ENCODE measurements around the gene GCKR. TPM values are rescaled to one million over a fixed set of nuclear protein-coding genes. Genes with fewer than 3 reads are reported as not detected.
A peak's percentile ranks its signal among the peaks of the same experiment; 100 is the strongest.

Gene GCKR
- total RNA-seq, 1 experiment from 2014 or later, result 0.11 TPM

DNA sequence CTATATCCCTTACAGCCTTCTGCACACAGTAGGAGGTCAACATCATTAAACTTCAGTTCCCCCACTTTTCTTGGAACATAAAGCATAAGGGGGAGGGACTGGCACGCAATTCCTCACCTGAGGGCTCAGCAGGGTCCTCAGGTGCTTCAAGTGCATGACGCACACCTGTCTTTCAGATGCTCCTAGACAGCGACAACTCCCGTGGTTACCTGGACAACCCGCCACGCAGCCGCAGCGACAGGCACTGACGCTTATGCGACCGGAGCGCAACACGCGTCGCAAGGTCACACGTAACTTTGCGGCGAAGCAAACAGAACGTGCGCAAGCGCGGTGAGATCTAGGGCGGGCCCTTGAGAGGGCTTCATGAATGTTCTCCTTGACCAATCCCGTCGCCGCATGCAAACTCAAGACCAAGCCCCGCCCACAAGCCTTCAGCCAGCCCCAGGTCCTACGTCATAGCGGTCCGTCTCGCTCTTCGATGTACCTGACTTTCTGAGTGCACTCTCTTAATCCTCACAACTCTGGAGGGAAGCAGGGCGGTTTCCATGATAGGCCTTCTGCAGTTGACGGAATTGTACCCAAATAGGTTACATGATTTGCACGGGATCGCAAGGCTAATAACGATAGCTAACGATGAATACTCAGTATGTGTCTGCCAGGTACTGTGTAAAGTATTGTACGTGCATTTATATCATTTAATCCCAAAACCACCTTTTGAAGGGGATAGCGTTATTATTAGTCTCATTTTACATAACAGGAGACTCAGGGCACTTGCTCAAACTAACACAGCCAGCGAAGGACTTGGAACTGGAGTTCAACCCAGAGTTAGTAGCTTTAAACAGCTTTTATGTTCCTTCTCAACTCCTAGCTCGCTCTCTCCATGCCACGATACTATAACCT lies 6.9 kb upstream of the GCKR start, which contains the start of gene IFT172:
IFT172 (minus strand) TSS at position 246 of the 900 bp plus-strand sequence; CDS start at position 156, 90 bp downstream.
- Histone ChIP-seq H3K27ac (ENCODE audit: insufficient read length, low read depth, low read length) (no peak within 1 kb of the TSS), H2AFZ (ENCODE audit: low read length) (no peak within 1 kb of the TSS)
- no CpG with 5 or more reads among the region's 43 CpGs for WGBS (ENCODE audit: extremely low coverage, insufficient read length, low lambda C conversion rate)

More for the DNA sequence above, 6.9 kb upstream of the GCKR start, which contains the start of gene IFT172:
- no peak within 1 kb of the TSS for H3K23ac ChIP-seq (ENCODE audit: insufficient read length, low read depth, low read length)
- no peak within 1 kb of the TSS for H3K18ac ChIP-seq (ENCODE audit: insufficient read length, low read depth, low read length)
- H3K27me3 Mint-ChIP-seq (ENCODE audit: low read depth), result peaks cover 16% of the 10 kb centered on the region
- no peak within 1 kb of the TSS for H2BK15ac ChIP-seq (ENCODE audit: low read depth, low read length)
- H3T11ph ChIP-seq (ENCODE audit: low read length), result no peak within 1 kb of the TSS
- H3K4me1 ChIP-seq (ENCODE audit: insufficient read depth, low read length), result no peaks in the 10 kb centered on the region; the same call in 1 of the 2 replicates
- peak within 1 kb of the TSS; percentile 66 for H3K4me2 ChIP-seq (ENCODE audit: insufficient read depth, insufficient read length, low read length)
- no peaks in the 10 kb centered on the region; the same call in 1 of the 2 replicates for H3K27me3 ChIP-seq (ENCODE audit: insufficient read depth, low read length)
- H3K23me2 ChIP-seq (ENCODE audit: insufficient read length, low read depth, low read length, poor library complexity, severe bottlenecking), result peaks cover 8% of the 10 kb centered on the region
- no peaks in the 10 kb centered on the region for H3K9me3 Mint-ChIP-seq
- no peak within 1 kb of the TSS for H3K14ac ChIP-seq (ENCODE audit: insufficient read depth, low read length)
- no peak within 1 kb of the TSS for H3K4ac ChIP-seq (ENCODE audit: low read depth, low read length)
- H4K8ac ChIP-seq (replicated peaks; ENCODE audit: insufficient read length, low read depth, low read length), result no peak within 1 kb of the TSS
- H3K79me2 ChIP-seq (ENCODE audit: insufficient read depth, low read length), result no peaks in the 10 kb centered on the region
- H3K4me1 Mint-ChIP-seq, result peaks cover 25 to 26% of the 10 kb centered on the region in 2 experiments
- peak; percentile 100 for DNase-seq
- peak within 1 kb of the TSS; percentile 85 to 93 for H3K4me3 Mint-ChIP-seq
- TF ChIP-seq, protein P1, sequence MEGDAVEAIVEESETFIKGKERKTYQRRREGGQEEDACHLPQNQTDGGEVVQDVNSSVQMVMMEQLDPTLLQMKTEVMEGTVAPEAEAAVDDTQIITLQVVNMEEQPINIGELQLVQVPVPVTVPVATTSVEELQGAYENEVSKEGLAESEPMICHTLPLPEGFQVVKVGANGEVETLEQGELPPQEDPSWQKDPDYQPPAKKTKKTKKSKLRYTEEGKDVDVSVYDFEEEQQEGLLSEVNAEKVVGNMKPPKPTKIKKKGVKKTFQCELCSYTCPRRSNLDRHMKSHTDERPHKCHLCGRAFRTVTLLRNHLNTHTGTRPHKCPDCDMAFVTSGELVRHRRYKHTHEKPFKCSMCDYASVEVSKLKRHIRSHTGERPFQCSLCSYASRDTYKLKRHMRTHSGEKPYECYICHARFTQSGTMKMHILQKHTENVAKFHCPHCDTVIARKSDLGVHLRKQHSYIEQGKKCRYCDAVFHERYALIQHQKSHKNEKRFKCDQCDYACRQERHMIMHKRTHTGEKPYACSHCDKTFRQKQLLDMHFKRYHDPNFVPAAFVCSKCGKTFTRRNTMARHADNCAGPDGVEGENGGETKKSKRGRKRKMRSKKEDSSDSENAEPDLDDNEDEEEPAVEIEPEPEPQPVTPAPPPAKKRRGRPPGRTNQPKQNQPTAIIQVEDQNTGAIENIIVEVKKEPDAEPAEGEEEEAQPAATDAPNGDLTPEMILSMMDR (conservative IDR thresholded peaks at IDR 0.05), result no peak
- H2BK20ac ChIP-seq (ENCODE audit: low read depth, low read length, poor library complexity, severe bottlenecking), result no peak within 1 kb of the TSS
- no peak within 1 kb of the TSS for H3K56ac ChIP-seq (ENCODE audit: insufficient read length, low read depth, low read length)
- no peak within 1 kb of the TSS for H4K5ac ChIP-seq (ENCODE audit: insufficient read length, low read depth, low read length)
- H2BK5ac ChIP-seq (ENCODE audit: insufficient read length, low read length), result no peak within 1 kb of the TSS
- no peaks in the 10 kb centered on the region for H4K20me1 ChIP-seq (ENCODE audit: control insufficient read depth, insufficient read depth, insufficient read length)
- H3K9me3 ChIP-seq (ENCODE audit: control insufficient read depth, low read depth, low read length), result no peaks in the 10 kb centered on the region
- H3K36me3 Mint-ChIP-seq (ENCODE audit: insufficient read depth in 1 of 3, low read depth in 3 of 3), result peaks cover 2 to 16% (median 10%) of the 10 kb centered on the region in 3 experiments; a peak in 6 of 7 replicates
- no peak within 1 kb of the TSS for H2BK12ac ChIP-seq (ENCODE audit: insufficient read length, low read depth, low read length)
- no peaks in the 10 kb centered on the region for H3K79me1 ChIP-seq (ENCODE audit: insufficient read depth, low read depth, low read length, poor library complexity, severe bottlenecking)
- H2AK5ac ChIP-seq (ENCODE audit: insufficient read length, low read length), result no peak within 1 kb of the TSS
- H4K91ac ChIP-seq (ENCODE audit: insufficient read length, low read depth, low read length), result no peak within 1 kb of the TSS
- peak within 1 kb of the TSS in 2 of 3 experiments; percentile 87 to 98; a peak in 5 of 7 replicates for H3K27ac Mint-ChIP-seq
- H3K9ac ChIP-seq (ENCODE audit: extremely low read depth, insufficient read length, low read length), result peak within 1 kb of the TSS; percentile 48
- H2BK120ac ChIP-seq (ENCODE audit: low read depth, low read length, poor library complexity, severe bottlenecking), result no peak within 1 kb of the TSS

Measured in H9 (cell line).